ENCODE results near the gene LPAR1. TPM values are rescaled to one million over a fixed set of nuclear protein-coding genes. Genes with fewer than 3 reads are reported as not detected.

Gene LPAR1
- total RNA-seq, 1 experiment from 2014 or later, result 4.9 TPM

GRCh38 chr9:110835859-110836271, 202.4 kb downstream of the LPAR1 start (continued):
- TF ChIP-seq ZNF532 (CRISPR knock-in tag; IDR thresholded peaks at IDR 0.05; ENCODE audit: borderline replicate concordance) (no peak), NFYB (CRISPR knock-in tag; conservative IDR thresholded peaks at IDR 0.05; ENCODE audit: low read depth) (no peak), ZNF219 (CRISPR knock-in tag; IDR thresholded peaks at IDR 0.05; ENCODE audit: borderline replicate concordance) (no peak), ZNF263 (CRISPR knock-in tag; IDR thresholded peaks at IDR 0.05; ENCODE audit: low read depth) (no peak), FOXP1 (CRISPR knock-in tag; IDR thresholded peaks at IDR 0.05; ENCODE audit: borderline replicate concordance) (no peak), TEAD1 (CRISPR knock-in tag; IDR thresholded peaks at IDR 0.05) (no peak)

- Mint-ChIP-seq H3K27me3 (ENCODE audit: low read depth) (no peaks in the 10 kb centered on the region), H3K36me3 (no peaks in the 10 kb centered on the region), H3K9me3 (no peaks in the 10 kb centered on the region; the same call in 1 of the 2 replicates), H3K4me3 (no peak overlapping the region), H3K4me1 (0 out of 2 replicates have a peak, but pooled peaks cover 3% of the 10 kb centered on the region), H3K27ac (no peak overlapping the region)
- DNase-seq (ENCODE audit: low spot score), result no peak
- ChIA-PET POLR2A (no interaction called here), CTCF (interaction anchor here (0.8 kb wide), 1 partner anchor 465 kb away, joined by 3 read pairs; no protein-coding TSS in a partner anchor)
- TF ChIP-seq SOX15 (CRISPR knock-in tag; IDR thresholded peaks at IDR 0.05) (no peak), E2F4 (CRISPR knock-in tag; IDR thresholded peaks at IDR 0.05; ENCODE audit: borderline replicate concordance, low read depth) (no peak), OVOL2 (CRISPR knock-in tag; IDR thresholded peaks at IDR 0.05; ENCODE audit: borderline replicate concordance) (no peak), ZNF317 (CRISPR knock-in tag; IDR thresholded peaks at IDR 0.05; ENCODE audit: borderline replicate concordance, low read depth) (no peak), ATF1 (CRISPR knock-in tag; IDR thresholded peaks at IDR 0.05) (no peak), SP1 (CRISPR knock-in tag; conservative IDR thresholded peaks at IDR 0.05) (no peak)
- TF ChIP-seq, protein P1, sequence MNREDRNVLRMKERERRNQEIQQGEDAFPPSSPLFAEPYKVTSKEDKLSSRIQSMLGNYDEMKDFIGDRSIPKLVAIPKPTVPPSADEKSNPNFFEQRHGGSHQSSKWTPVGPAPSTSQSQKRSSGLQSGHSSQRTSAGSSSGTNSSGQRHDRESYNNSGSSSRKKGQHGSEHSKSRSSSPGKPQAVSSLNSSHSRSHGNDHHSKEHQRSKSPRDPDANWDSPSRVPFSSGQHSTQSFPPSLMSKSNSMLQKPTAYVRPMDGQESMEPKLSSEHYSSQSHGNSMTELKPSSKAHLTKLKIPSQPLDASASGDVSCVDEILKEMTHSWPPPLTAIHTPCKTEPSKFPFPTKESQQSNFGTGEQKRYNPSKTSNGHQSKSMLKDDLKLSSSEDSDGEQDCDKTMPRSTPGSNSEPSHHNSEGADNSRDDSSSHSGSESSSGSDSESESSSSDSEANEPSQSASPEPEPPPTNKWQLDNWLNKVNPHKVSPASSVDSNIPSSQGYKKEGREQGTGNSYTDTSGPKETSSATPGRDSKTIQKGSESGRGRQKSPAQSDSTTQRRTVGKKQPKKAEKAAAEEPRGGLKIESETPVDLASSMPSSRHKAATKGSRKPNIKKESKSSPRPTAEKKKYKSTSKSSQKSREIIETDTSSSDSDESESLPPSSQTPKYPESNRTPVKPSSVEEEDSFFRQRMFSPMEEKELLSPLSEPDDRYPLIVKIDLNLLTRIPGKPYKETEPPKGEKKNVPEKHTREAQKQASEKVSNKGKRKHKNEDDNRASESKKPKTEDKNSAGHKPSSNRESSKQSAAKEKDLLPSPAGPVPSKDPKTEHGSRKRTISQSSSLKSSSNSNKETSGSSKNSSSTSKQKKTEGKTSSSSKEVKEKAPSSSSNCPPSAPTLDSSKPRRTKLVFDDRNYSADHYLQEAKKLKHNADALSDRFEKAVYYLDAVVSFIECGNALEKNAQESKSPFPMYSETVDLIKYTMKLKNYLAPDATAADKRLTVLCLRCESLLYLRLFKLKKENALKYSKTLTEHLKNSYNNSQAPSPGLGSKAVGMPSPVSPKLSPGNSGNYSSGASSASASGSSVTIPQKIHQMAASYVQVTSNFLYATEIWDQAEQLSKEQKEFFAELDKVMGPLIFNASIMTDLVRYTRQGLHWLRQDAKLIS (CRISPR knock-in tag; IDR thresholded peaks at IDR 0.05; ENCODE audit: borderline replicate concordance), result no peak
- ATAC-seq, result no peak
These were observed 202.9 kb downstream of the LPAR1 start for GRCh38 chr9:110835404-110835803.

- Mint-ChIP-seq H3K9me3 (peaks cover 2% of the 10 kb centered on the region; the same call in 1 of the 2 replicates), H3K27me3 (ENCODE audit: low read depth) (no peaks in the 10 kb centered on the region), H3K27ac (no peak overlapping the region), H3K36me3 (no peaks in the 10 kb centered on the region), H3K4me3 (no peak overlapping the region), H3K4me1 (0 out of 2 replicates have a peak, but pooled peaks cover 3% of the 10 kb centered on the region)
- ChIA-PET POLR2A (no interaction called here), CTCF (interaction anchor here (0.7 to 1.0 kb wide), 2 partner anchors 9 to 11 kb away, joined by 3 to 4 read pairs; no protein-coding TSS in a partner anchor)
- ATAC-seq (no peak), DNase-seq (ENCODE audit: low spot score) (no peak)
- no peak for TF ChIP-seq TP53 (CRISPR knock-in tag; IDR thresholded peaks at IDR 0.05)
- no peak for TF ChIP-seq IRF2 (CRISPR knock-in tag; IDR thresholded peaks at IDR 0.05; ENCODE audit: borderline replicate concordance, low read depth)
- TF ChIP-seq, protein P2, sequence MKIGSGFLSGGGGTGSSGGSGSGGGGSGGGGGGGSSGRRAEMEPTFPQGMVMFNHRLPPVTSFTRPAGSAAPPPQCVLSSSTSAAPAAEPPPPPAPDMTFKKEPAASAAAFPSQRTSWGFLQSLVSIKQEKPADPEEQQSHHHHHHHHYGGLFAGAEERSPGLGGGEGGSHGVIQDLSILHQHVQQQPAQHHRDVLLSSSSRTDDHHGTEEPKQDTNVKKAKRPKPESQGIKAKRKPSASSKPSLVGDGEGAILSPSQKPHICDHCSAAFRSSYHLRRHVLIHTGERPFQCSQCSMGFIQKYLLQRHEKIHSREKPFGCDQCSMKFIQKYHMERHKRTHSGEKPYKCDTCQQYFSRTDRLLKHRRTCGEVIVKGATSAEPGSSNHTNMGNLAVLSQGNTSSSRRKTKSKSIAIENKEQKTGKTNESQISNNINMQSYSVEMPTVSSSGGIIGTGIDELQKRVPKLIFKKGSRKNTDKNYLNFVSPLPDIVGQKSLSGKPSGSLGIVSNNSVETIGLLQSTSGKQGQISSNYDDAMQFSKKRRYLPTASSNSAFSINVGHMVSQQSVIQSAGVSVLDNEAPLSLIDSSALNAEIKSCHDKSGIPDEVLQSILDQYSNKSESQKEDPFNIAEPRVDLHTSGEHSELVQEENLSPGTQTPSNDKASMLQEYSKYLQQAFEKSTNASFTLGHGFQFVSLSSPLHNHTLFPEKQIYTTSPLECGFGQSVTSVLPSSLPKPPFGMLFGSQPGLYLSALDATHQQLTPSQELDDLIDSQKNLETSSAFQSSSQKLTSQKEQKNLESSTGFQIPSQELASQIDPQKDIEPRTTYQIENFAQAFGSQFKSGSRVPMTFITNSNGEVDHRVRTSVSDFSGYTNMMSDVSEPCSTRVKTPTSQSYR (CRISPR knock-in tag; IDR thresholded peaks at IDR 0.05), result no peak
- no peak for TF ChIP-seq ETV6 (CRISPR knock-in tag; IDR thresholded peaks at IDR 0.05)
- TF ChIP-seq NFE2L1 (CRISPR knock-in tag; IDR thresholded peaks at IDR 0.05), result no peak
- no peak for TF ChIP-seq NFATC4 (CRISPR knock-in tag; IDR thresholded peaks at IDR 0.05)
- TF ChIP-seq FOXJ3 (CRISPR knock-in tag; IDR thresholded peaks at IDR 0.05; ENCODE audit: borderline replicate concordance), result no peak
- no peak for TF ChIP-seq ZBTB43 (CRISPR knock-in tag; IDR thresholded peaks at IDR 0.05)
- TF ChIP-seq SP1 (CRISPR knock-in tag; conservative IDR thresholded peaks at IDR 0.05), result no peak
These were observed 205.3 kb downstream of the LPAR1 start for GRCh38 chr9:110832926-110833325.
